Kidney capillary endothelial cell (primary cell): ENCODE results near the gene ME1.
"Not testable (repeated sequence)": the region's sequence is repeated elsewhere in the genome, so short reads cannot be mapped to it uniquely, and the experiment has no call there.

Source experiments
- DNase-seq: peaks from one replicate; pipeline ENCODE4 v3.0.0-alpha.2; 2018; ENCODE audit warnings: low spot score

Gene ME1

DNA sequence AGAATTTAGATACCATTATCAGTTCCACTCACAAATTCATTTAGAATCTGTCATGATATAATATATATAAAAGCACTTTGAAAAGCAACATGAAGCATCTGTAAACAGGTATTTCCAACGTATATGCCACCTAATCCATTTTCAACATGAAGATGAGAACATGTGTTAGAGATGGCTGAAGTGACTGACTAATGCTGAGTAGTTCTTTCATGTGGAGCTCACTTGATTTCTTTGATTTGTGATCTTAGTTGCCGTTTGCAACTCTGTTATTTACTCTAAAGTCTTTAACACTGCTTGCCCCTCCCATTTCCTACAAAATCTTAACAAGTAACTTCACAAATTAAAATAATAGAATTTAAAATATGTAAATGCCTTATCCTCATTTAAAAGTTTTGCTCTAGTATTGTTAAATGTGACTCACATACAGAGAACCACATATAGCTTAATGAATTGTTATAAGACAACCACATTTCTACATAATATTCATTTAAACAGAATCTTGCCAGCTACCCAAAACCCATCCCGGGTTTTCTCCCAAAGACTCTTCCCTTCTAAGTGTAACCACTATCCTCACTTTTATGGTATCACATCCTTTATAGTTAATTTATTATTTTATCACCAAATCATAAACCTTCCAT, 78.3 kb downstream of the ME1 start:
- no peak for DNase-seq

DNA sequence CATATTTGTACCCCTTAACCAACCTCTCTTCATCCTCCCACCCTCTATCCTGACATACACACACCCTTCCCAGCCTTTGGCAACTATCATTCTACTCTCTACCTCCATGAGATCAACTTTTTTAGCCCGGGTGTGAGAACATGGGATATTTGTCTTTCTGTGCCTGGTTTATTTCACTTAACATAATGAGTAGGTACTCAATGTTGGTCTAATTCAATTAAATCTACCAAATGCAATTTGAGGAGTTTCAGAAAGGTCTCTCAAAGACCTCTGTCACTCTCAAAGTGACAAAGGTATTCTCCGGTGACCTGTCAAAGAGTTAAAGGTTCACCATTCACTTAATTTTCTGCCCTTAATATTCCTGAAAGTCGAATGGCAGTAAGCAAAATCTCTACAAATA, 87.7 kb downstream of the ME1 start:
- DNase-seq = no peak

DNA sequence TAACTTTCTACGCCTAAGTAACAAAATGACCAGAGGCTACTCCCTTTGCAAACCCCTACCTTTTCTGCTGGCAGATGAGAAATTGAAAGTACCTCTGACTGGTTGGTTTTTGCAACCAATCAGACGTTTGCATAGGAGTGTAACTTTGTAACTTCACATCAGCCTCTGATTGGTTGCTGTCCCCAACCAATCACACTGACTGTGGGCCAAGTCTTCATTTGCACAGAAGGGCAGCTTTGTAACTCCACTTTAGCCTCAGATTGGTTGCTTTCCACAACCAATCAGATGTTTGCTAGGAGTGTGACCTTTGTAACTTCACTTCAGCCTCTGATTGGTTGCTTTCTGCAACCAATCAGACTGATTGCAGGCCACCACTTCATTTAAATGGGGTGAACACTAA, 89.1 kb downstream of the ME1 start:
- DNase-seq = no peak

DNA sequence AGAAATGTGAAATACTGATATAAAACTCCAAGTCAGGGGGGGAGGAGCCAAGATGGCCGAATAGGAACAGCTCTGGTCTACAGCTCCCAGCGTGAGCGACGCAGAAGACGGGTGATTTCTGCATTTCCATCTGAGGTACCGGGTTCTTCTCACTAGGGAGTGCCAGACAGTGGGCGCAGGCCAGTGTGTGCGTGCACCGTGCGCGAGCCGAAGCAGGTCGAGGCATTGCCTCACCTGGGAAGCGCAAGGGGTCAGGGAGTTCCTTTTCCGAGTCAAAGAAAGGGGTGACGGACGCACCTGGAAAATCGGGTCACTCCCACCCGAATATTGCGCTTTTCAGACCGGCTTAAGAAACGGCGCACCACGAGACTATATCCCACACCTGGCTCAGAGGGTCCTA, 96.9 kb downstream of the ME1 start:
- DNase-seq = not testable (repeated sequence)

DNA sequence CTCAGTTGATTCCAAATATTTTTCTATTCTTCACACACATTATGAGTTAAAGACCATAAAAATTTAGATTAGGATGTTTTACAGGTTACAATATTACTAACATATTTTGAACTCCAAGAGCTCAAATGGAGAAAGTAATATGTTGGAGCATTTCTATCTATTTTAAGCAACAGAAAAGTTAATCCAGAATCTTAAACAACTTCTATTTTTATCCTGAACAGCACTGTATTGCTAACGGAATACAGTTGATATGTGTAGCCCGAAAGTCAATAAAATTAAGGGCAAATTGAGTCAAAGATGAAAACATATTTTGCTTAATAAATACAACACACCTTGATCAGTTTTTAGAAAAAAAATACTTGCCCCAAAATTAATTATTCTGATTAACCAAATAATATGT, 97.4 kb downstream of the ME1 start:
- no peak for DNase-seq

DNA sequence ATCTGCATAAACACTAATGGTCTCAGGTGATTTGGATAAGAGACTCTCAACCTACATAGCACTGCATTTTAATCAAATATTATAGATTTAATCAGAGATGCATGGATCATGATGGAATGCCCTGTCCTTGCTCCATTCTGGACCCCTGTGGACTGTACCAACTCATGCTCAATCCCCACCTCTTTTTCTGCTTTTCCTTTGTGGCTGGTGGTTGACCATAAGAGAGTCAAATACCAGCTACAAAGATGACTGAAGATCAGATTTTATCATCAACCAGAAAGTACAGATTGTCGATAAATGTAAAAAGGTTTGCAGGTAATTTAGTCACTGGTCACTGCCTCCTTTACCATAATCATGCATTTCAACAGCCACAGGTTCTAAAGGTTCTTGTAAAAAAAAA, 116.2 kb downstream of the ME1 start:
- no peak for DNase-seq

DNA sequence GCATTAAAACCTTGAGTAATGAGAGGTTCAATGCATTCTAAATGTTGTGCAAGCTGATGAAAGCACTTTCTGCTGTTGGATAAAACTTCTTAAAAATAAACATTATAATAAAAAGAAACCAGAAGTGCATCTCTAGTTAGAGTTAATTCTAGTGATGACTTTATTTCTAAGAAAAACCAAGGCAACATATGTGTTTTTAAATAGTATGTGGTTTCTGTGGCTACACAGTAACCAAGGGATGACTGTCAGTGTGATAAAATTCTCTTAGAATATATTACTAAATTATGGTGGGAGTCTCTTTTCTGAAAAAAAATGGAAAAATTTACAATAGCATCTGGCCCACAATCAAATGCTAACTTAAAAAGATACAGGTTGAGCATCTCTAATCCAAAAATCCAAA, 117.0 kb downstream of the ME1 start:
- DNase-seq = no peak

DNA sequence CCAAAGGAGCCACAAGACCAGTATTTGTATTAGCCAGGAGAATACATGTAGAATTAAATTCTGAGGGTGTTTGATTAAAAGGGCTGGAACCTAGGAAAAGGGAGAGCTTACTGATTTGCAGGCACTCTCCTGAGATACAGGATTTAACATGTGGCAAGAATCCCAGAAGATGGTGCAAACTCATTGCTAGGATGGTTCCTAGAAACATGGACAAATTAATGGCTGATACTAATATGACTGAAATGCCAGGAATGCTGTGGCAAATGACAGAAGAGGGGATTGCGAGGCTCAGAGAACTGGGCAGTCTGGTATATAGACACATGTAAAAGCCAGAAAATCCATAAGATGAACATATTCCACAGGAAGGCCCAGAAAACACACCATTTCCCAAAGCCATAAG, 119.6 kb downstream of the ME1 start:
- DNase-seq = no peak

DNA sequence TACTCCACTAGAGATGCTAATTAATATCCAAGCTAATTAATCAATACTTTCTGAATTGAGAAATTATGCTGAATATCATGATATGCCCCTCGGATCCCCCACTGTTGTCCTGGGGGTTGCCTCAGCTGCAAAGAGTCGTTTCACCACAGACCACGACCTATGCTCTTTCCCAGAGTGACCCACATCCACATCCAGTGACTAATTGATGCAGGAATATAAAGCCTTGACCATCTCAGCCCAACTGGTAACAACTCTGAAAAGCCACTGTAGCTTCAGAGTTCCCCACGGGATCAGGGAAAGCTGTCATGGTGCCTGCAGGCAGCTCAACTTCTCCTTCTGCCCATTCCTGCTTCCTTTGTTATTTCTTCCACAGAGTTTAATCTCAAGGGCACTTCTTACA, 120.8 kb downstream of the ME1 start:
- no peak for DNase-seq

DNA sequence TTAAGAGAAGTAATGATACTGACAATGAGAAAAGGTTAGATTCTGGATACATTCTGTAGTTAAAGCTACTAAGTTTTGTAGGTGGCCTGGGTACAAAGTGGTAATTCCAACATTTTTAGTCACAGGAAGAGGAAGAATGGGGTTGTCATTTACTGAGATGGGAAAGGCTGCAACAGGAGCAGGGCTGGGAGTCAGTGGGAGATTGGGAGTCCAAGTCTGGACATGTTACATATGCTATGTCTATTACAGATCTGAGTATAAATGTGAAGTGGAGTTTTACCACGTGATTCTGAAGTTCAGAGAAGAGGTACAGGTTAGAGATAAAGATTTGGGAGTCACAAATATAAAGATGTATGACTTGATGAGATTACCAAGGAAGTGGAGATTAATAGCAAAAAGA, 121.5 kb downstream of the ME1 start:
- no peak for DNase-seq

DNA sequence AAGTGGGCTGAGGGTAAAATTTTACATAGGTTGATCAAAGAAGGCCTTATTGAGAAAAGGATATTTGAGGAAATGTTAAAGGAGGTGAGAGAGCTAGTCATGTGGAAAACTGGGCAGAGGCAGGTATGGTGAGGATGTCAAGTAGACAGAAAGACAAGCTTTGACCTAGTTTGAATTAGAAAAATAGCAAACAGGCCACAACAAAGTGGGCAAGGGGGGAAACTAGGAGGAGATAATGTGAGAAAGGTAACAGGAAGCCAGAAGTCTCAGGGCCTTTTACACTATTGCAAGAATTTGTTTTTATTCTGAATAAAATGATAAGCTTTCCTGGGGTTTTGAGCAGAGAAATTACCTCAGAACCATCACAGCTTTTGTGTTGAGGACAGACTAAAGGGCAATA, 122.0 kb downstream of the ME1 start:
- no peak for DNase-seq

DNA sequence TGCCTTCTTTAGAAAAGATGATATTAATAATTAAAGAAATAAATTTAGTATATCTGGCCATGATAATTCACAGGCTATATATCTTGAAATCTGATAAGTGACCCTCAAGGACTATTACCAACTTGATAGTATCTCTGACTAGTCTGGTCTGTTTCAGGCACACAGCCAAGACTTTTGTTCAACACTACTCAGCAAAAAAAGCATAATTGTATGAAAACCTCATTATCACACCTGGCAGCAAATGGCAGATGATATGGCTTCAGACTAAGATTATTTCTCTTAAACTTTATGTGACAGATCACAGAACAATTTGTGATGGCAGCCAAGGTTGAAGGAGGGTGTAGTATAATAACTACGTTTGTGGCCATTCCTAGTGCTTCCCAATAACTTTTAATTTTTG, 123.0 kb downstream of the ME1 start:
- no peak for DNase-seq

DNA sequence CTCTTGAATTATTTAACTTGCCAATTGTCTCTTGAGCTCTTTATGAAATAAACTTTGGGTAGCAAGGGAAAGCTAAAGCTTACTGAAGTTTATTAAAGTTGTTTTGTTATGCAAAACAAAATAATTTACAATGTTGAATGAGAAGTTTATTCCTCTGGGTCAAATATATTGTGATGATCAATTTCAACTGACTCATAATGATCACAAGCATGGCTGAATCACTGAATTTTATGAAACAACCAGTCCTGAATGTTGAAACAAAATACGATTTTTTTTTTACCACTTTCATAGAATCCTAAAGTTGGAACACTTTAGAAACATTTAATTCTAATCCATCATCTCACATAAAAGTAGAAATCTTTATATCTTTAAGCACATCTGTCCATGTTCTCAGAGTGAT, 127.4 kb downstream of the ME1 start:
- no peak for DNase-seq

DNA sequence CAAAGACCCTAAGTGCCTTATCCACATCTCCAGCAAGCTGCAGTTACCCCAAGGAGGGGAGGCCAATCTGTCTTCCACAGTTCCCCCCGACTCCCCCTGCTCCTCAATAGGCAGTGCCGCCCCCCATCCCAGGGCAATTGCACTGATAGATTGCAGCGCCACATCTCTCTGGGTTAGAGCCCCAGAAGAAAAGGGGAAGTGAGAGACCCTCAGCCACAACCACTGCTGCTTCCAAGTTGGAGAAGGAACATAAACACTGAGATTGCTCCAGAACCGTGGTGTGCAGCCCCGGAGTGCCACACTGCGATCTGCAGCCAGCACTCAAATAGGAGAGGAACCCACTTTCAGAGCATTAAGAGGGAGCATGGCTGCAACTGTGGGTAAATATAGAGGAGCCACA, 136.2 kb downstream of the ME1 start:
- no peak for DNase-seq

DNA sequence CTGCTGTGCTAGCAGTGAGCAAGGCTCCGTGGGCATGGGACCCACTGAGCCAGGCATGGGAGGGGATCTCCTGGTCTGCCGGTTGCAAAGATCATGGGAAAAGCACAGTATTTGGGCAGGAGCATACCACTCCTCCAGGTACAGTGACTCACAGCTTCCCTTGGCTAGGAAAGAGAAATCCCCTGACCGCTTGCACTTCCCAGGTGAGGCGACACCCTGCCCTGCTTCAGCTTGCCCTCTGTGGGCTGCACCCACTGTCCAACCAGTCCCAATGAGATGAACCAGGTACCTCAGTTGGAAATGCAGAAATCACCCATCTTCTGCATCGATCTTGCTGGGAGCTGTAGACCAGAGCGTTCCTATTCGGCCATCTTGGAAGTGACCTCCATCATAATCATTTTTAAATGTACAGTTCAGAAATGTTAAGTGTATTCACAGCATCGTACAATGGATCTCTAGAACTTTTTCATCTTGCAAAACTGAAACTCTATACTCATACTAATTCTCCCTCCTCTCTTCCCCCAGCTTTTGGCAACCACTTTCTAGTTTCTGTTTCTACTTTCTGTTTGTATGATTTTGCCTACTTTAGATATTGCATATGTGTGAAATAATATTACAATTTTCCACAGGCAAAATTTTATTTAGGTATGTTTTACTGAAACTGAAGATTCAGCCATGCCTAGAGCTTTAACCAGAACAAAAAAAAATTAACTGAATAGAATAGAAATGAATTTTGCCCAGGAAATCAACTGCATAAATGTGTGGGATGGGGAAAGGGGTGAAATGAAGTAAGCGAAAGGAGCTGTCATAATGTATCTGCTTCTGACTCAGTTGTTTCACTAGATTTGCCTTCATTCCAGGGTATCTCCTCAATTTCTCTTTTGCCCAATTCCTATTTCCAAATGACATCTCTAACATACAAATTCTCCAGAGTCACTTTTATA, 137.7 kb downstream of the ME1 start:
- no peak for DNase-seq

DNA sequence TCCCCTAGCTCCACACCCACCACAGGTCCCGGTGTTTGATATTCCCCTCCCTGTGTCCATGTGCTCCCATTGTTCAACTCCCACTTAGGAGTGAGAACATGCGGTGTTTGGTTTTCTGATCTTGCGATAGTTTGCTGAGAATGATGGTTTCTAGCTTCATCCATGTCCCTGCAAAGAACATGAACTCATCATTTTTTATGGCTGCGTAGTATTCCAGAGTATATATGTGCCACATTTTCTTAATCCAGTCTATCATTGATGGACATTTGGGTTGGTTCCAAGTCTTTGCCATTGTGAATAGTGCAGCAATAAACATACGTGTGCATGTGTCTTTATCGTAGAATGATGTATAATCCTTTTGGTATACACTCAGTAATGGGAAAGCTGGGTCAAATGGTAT, 143.6 kb downstream of the ME1 start:
- DNase-seq = not testable (repeated sequence)

DNA sequence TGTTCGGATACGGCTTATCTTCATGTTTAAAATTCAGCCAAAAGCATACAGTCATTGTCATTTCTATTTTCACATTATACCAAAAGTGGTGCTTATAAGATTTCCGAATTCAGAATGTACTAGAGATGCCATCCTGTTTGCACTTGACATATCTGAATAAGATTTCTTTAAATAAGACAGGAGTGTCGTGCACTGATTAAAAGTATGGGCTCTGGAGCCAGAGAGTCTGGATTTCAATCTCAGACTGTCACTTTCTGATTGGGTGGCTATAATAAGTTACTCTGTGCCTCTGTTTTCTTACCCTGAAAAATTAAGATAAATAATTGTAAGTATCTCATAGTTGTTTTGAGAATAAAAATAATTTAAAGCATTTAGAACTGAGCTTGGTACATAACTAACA, 144.9 kb downstream of the ME1 start:
- no peak for DNase-seq

DNA sequence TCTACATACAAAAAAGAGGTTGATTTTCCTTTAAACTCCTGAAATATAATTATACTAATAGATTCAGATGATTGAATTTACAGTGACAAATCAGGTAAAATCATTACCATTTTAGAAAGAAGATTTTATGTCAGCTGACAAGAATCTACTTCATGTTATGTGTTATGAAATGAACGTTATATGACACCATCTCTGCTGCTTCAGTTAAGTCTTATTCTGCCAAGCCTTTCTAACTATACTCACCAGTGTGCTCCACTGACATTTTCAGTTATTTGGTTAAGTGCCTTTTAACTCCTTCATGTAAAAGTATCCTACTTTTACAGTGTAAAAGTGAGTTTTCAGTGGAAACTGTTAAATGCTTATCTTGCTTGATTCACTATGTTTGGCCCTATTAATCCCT, 157.3 kb downstream of the ME1 start:
- no peak for DNase-seq

DNA sequence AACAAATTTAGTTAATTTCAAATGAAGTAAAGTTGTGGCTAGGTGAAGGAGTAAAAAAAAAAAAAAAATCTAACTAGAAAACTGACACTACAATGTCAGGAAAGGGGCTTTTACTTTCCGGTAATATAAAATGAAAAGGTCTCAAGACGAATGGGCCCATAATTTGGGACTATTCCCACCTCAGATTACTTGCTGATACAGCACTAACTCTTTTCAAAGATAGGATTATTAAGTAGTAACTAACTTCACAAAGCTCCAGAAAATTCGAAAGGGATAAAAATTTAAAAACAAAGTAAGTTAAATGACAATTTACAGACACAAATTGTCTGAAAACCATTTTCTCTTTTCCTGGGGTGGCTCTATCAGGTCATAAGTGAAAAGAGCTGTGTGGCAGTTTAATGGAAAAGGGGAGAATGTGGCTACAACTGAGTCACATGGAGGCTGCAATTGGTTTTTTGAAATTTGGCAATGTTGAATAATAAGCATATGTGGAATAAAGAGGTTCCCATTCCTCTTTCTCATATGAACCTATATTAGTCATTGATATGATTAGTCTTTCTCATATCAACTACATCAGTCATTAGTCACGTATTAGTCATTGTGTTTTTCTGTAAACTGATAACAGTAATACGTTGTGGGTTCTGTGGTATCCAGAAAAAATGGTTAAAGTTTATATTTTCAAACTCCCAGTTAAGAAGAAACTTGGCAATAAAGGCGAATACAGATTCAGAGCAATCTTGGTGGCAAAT, 159.7 kb downstream of the ME1 start:
- DNase-seq = peak; percentile 35

DNA sequence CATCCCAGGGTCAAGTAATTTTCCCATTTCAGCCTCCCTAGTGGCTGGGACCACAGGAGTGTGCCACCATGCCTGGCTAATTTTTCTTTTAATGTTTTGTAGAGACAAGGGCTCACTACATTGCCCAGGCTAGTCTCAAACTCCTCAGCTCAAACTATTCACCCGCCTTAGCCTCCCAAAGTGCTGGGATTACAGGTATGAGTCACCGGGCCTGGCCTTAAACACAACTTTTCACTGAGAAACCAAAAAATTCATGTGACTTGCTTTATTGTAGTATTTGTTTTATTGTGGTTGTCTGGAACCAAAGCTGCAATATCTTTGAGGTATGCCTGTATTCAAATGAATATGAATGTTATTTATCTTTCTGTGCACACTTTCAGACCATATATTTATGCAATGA, 165.5 kb downstream of the ME1 start:
- DNase-seq = no peak

DNA sequence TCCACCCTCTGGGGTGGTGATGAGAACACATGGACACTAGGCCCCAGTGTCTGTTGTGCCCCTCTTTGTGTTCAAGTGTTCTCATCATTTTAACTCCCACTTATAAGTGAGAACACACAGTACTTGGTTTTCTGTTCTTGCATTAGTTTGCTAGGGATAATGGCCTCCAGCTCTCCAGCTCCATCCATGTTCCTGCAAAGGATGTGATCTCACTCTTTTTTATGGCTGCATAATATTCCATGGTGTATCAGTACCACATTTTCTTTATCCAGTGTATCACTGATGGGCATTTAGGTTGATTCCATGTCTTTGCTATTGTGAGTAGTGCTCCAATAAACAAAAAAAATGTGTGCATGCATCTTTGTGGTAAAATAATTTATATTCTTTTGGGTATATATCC, 170.3 kb downstream of the ME1 start:
- no peak for DNase-seq

DNA sequence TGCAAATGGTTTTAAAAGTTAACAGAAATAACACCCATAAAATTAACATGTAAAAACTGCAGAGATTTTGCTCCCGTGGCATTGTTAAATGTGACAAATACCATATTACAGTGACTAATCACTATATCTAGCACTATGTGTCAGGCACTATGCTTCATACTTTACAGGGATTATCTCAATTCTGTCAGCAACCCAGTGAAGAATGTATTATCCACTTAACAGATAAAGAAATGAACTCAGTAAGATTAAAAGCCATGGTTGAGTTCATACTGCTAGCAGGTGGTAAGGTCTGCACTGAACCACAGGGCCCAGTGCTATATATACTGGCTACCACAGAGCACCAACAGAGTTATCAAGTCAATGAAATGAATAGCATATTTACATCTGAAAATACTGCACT, 172.3 kb downstream of the ME1 start:
- DNase-seq = no peak

DNA sequence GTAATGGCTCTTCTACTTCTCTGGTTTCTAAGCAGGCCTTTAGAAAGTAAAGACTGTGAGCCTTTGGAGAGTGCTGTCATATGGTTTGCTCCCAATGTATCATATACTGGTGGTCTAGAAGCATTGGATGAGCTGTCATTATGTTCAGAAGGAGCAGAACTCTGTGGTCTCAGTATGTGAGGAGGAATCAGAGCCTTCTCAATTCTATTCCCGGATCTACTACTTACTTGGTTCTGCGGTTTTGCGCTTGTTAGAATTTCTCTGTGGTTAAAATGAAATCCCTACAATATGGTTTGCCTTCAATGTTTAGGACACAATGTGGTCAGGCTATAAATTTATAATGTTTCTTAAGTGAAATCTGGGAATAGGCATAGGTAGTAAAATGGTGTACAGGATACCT, 173.1 kb downstream of the ME1 start:
- no peak for DNase-seq
